ELR (cell line): ENCODE results near the gene HINT2.
A peak's percentile ranks its signal among the peaks of the same experiment; 100 is the strongest.

Source experiments
- DNase-seq: peaks from one replicate; pipeline ENCODE4 v3.0.0-alpha.2; 2015; ENCODE audit warnings: low read depth

HINT2 gene

GRCh38 chr9:35774907-35775635 is 39.8 kb downstream of the HINT2 start:
- no peak for DNase-seq

- DNase-seq, result peak; percentile 59
These were observed 42.9 kb downstream of the HINT2 start for GRCh38 chr9:35771943-35772342.

- DNase-seq, result peak; percentile 30
These were observed 43.3 kb downstream of the HINT2 start for GRCh38 chr9:35771534-35771933.

- DNase-seq, result no peak
These were observed 43.8 kb downstream of the HINT2 start for GRCh38 chr9:35771075-35771433.

- DNase-seq, result no peak
These were observed 45.1 kb downstream of the HINT2 start for GRCh38 chr9:35769763-35770162.

GRCh38 chr9:35767458-35767857 is 47.4 kb downstream of the HINT2 start:
- DNase-seq, result no peak

GRCh38 chr9:35766997-35767396 is 47.8 kb downstream of the HINT2 start:
- DNase-seq, result no peak

- DNase-seq, result no peak
These were observed 51.0 kb downstream of the HINT2 start for GRCh38 chr9:35763803-35764202.

- no peak for DNase-seq
These were observed 51.7 kb downstream of the HINT2 start for GRCh38 chr9:35763181-35763580.
